Measurements from ENCODE around the gene GALNT10.
A peak's percentile ranks its signal among the peaks of the same experiment; 100 is the strongest.

The GALNT10 gene

DNA sequence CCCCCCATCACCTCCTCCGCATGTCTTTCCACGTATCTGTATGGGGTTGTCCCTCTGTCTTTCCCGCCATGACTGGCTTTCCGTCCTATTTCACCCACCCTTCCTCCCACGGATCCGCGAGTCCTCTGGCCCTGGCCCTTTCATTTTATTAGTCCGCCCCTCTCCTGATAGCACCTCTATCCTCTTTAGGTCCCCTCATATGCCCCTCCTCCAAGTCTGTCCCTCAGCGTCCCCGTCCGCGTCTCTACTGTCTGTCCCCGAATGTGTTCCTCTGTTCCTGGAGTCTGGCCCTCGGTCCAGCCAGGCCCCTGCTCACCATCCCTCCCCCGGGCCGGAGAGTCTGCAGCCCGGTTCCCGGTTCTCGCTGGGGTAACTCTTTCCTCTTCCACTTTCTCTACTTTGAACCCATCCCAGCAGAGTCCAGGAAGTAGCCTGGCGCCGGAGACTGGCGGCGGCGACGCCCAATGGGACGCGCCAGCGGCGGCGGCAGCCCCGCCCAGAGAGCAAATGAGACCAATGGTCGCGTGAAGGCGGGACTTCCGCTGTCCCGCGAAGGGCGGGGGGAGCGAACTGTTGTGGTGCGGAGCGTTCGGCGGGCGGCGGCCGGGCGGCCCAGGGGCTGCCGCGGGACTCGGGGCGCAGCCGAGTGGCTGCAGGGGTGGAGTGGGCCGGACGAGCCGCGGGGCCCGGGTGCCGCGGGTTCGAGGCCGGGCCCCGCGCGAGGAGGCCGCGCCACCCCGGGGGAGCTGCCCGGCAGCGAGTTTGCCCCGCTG lies 255.1 kb downstream of the GALNT10 start, which contains the start of gene SAP30L:
TSS of gene SAP30L (plus strand) at position 576 of the 773 bp plus-strand sequence. CDS start 608 bp downstream, outside the sequence.
- DNase-seq (ENCODE audit: low read depth in 2 of 2): peak; percentile 82

DNA sequence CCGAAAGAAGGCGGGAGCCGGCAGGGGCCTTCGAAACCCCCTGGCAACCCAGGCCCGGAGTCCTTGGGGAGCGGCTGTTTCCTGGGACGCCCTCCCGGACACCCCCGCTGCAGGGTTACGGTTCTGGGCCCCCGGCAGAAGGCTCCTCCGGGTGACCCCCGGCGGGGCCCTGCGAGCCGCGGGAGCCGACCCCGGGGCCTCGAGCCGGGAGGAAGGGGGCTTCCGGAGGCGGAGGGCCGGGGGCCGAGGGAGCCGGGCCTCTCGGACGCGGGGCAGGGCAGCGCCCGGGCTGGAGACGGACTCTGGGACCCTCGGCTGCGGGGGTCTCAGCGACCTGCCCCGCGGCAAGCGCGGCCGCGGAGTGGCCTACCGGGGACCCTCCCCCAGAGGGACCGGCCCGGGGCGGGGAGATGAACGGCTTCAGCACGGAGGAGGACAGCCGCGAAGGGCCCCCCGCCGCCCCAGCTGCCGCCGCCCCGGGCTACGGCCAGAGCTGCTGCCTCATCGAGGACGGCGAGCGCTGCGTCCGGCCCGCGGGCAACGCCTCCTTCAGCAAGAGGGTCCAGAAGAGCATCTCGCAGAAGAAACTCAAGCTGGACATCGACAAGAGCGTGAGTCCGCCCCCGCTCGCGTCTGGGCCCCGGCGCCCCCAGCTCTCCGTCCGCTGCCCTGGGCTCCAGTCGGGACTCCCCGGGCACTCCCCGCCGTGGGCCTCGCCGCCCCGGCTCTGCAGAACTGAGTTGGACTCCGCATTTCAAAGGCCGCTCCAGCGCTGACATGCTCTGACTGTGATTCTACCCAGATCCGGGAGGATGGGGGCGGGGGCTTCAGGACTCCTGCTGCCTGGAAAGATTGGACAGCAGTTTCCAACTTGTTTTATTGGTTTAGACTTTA lies 255.9 kb downstream of the GALNT10 start:
- no peak for DNase-seq (ENCODE audit: low read depth in 2 of 2)

DNA sequence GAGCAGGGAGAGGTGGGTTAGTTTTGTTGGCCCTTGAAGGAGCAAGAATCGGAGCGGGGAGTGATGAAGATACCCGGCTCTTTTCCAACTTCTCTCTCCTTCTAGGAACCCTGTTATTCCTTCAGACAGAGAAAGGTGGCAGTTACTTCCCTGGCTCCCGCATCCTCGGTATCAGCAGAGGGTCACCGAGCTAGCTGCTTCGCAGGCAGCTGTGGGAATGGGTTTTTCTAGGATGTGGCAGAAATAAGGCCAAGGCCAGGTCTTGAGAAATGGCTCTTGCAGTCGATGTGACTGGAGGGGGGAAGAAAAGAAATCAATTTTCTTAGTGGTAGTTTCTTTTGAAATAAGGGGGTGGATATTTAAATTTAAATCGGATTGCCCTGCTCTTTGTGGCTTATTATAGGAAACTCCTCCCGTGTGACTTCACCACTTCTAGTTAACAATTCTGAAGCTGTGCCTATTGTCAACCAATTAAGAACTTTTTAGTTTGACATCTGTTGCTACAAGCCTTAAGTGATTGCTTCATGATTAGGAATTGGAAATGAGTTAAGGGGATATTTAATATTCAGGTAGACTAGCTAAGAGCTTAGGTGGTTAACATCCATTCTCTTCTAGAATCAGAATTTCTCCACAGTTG lies 256.7 kb downstream of the GALNT10 start:
- DNase-seq (ENCODE audit: low read depth in 2 of 2): no peak

DNA sequence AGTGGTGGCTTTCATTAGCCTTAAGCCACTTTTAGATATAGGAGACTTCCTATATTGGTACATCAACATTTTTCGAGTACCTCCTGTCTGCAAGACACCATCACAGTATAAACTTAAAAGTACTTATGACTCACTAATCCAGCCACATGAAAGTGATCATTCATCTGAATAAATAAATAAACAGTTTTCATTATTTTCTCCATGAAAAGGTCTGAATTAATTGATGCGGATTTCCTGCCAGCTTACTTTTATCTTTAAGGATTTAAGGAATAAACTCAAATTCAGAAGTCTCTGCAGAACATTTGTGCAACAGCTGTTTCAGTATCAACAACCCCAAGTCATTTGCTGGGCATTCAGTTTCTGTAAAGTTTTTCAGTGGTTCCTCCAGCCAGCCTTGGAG lies 259.3 kb downstream of the GALNT10 start:
- no peak for DNase-seq (ENCODE audit: low read depth in 2 of 2)

DNA sequence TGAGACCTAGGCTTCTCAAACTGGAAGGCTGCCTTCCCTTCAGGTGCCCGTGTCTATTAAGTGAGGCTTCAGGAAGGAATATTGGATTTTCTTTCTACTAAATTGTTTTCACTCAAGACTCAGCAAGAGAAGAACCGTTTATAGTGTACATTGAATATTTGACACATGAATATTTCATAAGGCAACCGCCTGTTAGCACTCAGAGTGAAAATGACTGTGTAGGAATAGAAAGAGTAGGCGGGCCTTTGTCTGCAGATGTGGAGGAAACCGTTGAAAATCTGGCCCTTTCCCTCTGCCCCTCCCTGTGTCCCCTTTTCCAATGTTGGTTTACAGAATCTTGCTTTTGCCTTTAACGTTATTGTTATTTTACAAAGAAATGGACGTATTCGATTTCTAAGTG lies 261.4 kb downstream of the GALNT10 start:
- no peak for DNase-seq (ENCODE audit: low read depth in 2 of 2)

DNA sequence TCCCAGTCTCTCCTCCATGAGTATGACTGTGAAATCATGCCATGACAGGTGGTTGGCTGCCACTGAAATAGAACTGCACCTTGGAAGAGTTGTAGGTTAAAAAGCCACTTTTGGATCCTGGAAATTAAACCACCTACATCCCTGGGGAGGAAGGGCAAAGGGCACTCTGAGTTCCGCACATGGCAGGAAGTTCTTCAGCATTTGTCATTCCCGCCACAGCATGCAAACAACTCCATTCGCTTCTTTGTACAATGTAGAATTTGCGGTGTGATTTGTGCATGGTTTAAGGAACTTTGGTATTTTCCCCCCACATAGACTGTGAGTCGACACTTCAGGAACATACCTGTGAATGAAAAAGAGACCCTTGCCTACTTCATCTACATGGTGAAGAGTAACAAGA lies 265.1 kb downstream of the GALNT10 start:
- no peak for DNase-seq (ENCODE audit: low read depth in 2 of 2)

DNA sequence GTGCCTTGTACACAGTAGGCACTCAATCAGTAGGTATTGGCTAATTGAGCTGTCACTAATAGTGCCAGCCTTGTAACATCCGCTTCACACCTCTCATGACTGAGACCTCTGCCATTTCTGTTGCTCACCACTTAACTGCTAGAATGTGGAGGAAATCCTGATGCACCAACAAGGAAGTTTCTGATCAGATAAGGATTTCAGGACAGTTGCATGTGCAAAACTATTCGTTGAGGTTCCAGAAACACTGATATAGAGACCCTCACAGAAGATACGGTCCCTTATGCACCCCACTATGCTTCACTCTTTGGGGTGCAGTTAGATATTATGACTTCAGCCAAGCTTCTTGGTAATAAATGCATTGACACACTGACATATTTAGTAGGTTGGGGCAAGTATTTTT lies 266.0 kb downstream of the GALNT10 start:
- DNase-seq (ENCODE audit: low read depth in 2 of 2): no peak

DNA sequence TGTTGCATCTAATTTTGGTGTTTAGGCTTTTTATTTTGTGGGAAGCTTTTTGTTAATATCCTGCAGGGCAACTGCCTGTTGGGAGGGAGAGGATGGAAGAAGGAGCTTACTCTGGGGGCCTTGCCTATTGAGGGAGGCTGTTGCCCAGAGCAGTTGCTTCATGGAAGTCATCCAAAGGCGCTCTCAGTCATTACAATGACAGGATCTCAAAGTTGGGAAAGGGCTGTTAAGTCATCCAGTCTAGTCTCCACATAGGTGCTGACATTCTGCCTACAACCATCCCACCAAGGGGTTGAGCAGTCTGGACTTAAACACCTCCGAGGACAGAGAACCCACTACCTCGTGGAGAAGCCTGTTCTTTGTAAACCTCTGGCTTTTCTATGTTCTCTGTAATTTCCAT lies 268.5 kb downstream of the GALNT10 start:
- DNase-seq (ENCODE audit: low read depth in 2 of 2): no peak

DNA sequence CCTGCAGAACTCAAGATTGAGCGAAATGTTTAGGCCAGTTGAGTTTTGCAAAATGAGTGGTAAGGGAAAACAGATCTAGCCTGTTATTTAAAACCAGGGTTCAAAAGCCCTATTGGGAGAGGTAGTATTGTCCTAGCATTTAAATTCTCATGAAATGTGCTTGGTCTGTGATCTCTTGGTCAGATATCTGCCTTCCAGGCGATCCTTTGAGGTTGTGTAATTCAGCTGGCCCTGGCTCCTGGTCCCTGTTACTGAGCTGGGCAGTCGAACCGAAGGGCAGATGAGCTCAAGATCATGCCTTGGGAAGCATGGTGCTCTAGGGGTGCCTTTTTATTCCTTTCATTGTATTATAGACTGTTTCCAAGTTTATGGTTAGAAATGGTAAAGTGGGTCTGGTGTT lies 269.6 kb downstream of the GALNT10 start:
- no peak for DNase-seq (ENCODE audit: low read depth in 2 of 2)

DNA sequence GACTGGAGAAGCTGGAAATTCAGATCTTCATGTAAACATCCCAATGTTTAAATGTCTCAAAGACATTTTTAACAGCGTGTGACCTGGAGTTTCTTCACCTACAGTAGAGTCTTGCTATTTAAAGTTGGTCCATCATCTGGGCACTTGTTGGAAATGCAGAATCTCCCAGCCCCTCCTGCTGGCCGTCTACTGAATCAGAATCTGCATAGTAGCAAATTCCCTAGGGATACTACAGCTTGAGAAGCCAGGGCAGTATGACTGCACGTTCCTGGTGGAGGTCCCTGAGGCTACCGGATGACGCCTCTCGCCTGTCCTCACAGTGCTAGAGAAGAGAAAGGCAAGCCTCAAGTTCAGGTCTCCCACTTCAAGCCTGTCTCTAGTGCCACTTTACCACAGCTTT lies 271.0 kb downstream of the GALNT10 start:
- no peak for DNase-seq (ENCODE audit: low read depth in 2 of 2)

DNA sequence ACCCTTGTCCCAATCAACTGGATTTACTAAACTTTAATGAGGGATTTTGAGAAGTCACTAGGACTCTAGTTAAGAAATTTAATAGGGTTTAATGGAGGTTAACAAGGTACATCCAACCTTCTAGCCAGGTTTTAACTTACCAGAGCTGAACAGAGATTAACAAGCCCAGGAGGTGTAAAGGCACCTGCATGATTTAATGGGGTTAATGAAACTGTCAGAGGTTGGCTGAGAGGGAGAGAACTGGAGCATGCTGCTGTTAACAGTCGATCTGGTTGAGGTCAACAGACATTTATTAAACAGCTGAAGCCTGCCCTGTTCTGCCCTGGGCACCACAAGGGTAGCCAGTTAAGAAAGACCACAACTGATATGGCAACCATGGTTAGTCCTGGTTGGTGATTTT lies 273.9 kb downstream of the GALNT10 start:
- no peak for DNase-seq (ENCODE audit: low read depth in 2 of 2)

DNA sequence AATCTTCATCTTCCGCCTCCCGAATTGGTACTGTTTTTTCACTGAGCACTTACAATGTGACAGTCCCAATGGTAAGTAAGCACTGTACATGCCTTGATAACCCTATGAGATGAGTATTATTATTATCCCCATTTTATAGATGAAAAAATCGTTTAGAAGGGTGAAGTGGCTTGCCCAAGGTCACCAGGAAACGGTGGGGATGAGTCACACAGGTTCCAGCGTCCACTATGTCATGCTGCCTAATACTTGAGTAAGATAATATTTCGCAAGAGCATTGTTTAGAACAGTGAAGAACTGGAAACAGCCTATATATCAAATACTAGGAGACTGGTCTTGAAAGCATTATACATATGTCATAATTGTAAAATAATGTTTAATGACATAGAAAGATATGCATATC lies 274.6 kb downstream of the GALNT10 start:
- DNase-seq (ENCODE audit: low read depth in 2 of 2): no peak

DNA sequence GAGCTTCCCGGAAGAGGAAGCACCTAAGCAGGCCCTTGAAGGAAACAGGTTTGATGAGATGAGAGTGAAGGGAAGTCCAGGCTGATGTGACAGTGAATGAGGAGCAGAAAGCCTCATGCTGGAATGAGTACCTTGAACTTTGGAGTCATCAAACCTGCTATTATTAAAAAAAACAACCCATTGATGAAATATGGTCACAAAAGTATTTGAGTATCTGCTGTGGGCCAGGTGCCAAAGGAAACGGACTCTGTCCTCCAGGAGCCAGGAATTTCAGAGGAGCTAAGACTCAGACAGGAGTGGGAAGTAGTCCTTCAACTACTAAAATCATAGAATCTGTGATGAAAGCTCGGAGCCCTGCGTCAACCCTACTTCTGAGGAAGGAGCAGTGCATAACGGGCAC lies 275.6 kb downstream of the GALNT10 start:
- no peak for DNase-seq (ENCODE audit: low read depth in 2 of 2)

DNA sequence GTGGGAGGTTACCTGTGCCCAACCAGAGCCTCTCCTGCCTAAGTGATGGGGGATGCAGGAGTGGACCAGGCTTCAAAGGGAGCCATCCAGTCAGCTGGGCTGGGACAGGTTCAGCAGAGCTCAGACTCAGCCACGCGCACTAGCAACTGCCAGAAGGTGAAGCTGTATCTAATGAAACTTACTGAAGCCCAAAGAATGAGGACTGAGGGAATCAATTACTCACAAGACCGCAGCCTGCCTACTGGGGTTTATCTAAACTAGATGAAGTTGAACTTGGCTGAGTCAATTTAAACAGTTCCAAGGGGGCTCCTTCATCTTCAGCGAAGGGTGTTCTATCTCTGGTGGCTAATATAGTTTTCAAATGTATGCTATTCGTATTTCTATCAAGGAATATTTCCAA lies 276.1 kb downstream of the GALNT10 start:
- no peak for DNase-seq (ENCODE audit: low read depth in 2 of 2)

DNA sequence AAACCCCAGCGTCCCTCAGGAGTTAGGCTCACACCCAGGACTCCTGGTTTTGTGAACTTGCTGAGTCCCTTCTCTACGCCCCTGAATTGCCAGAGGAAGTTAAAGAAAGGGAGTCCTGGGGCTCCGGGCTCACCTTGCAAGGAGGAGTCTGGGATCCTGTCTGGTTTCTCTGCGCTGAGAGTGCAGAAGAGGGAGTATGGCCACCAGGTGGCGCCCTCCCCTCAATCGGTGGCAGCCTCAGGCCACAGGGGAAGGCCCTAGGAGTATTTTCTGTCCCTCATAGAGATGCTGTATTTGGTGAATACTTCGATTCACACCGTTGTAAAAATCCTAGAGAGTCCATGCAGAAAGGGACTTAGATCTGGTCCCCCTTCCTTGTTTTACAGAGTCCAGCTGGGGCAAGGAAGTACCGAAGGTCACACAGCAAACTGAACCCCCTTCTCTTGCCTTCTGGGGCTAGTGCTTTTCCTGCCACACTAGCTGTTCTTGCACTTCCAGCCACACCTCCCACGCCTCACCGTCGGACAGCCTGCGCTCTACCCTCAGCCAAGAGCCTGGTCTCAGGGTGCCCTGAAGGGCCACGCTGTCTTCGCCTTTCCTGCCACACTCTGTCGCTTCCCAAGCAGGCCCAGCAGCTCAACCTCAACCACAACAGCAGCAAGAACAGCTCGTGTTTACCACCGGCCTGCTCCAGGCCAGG lies 277.3 kb downstream of the GALNT10 start:
- DNase-seq (ENCODE audit: low read depth in 2 of 2): no peak

DNA sequence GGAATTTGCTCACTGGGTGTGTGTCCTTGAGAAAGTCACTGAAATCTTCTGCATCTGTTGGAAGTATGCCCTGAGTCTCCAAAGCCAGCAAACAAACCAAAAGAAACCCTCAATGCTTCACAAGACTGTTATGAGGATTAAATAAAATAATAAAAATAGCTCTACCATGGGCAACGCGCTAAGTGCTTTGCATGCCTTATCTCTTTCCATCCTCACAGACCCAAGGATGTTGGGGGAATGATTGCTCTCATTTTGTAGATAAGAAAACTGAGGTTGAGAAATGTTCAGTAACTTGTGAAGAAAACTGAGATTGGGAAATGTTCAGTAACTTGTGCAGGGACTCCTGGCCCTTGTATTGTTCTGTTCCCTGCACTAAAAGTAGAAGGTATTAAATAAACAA lies 279.6 kb downstream of the GALNT10 start:
- DNase-seq (ENCODE audit: low read depth in 2 of 2): no peak
